ENCODE measurements around the gene GCA. TPM values are rescaled to one million over a fixed set of nuclear protein-coding genes. Genes with fewer than 3 reads are reported as not detected.
A peak's percentile ranks its signal among the peaks of the same experiment; 100 is the strongest.

The GCA gene, protein sequence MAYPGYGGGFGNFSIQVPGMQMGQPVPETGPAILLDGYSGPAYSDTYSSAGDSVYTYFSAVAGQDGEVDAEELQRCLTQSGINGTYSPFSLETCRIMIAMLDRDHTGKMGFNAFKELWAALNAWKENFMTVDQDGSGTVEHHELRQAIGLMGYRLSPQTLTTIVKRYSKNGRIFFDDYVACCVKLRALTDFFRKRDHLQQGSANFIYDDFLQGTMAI
- 10 to 100 TPM; 34.9 to 40.4 (median 37.2) TPM for polyA plus RNA-seq (ENCODE audit: insufficient read length in 3 of 3)

DNA sequence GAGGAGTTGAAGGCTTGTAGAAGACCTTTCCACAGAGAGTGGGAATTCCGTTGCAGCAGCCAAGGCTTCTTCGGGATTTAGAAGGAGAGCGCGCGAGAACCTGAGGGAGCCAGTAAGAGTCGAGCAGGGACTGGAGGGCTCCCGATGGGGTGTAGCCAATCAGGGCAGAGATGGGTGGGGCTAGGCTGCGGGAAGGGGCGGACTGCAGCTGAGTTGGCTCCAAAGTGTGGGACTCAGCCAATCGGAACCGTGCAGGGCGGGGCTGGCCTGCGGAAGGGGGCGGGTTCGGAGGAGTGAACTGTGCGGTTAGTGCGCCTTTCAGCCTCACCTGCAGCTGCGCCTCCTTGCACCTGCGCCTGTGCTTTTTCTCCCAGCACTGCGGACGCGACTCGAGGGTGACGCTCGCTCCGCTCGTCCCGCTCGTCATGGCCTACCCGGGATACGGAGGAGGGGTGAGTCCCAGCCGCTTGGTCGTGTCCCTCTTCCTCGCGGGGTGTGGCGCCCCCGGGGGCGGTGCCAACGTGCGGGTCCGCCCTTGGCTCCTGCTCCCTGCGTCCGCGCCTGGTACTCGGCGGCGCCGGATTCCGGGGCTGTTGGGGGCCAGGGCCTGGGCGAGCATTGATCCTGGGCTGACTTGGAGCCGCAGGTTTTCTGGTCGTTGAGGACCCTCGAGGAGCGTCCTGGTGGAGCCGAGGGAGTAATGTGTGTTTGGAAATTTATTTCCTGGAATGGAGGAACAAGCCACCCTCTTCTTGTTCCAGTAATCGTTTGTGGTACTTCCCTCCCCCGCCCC, at the start of gene GCA:
TSS of gene GCA (plus strand) at position 309 of the 793 bp plus-strand sequence. CDS start at position 426, 117 bp downstream.
- peak; percentile 77 to 88 (median 78) for DNase-seq (ENCODE audit: low read depth in 3 of 3, low spot score in 2 of 3)

- no peak for DNase-seq (ENCODE audit: low read depth in 3 of 3, low spot score in 2 of 3)
Measured at GRCh38 chr2:162295009-162295408, 48.9 kb upstream of the GCA start.

GRCh38 chr2:162297925-162298552, 45.9 kb upstream of the GCA start:
- DNase-seq (ENCODE audit: low read depth in 3 of 3, low spot score in 2 of 3), result peak; percentile 48 to 65 (median 56)

DNA sequence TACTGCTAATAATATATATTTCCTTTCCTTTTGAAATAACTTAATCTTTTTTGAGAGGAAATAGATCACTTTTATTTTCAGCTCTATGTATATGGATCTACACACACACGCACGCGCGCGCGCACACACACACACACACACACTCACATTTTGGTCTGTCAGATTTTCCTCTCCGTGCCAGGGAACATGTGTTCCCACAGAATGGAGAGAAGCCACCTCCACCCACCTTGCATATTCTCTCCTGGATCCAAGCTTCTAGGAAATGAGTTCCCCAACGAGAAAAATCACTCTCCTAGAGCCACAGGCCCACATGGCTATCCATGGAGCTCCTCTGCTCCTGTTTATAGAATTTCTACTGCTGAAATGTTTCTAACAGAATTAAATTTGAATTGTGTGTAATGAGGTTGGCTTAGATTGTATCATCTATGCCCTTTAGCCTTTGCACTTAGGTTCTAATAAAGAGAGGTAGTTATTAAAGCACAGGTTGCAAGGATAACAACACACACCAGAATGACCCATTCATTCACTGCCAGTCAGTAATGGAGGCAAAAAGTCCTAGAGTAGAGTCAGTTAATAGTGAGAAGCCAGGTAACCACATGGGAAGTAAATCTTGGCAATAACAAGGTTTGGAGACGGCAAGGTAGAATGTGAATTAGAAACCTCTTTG, 45.1 kb upstream of the GCA start:
- DNase-seq (ENCODE audit: low read depth in 3 of 3, low spot score in 2 of 3), result no peak

- DNase-seq (ENCODE audit: low read depth in 3 of 3, low spot score in 2 of 3), result no peak
Measured at GRCh38 chr2:162300266-162300665, 43.7 kb upstream of the GCA start.

- peak in 2 of 3 donors; percentile 34 to 40 for DNase-seq (ENCODE audit: low read depth in 3 of 3, low spot score in 2 of 3)
Measured at GRCh38 chr2:162301151-162301804, 42.7 kb upstream of the GCA start.

- no peak for DNase-seq (ENCODE audit: low read depth in 3 of 3, low spot score in 2 of 3)
Measured at GRCh38 chr2:162301877-162302276, 42.1 kb upstream of the GCA start.

DNA sequence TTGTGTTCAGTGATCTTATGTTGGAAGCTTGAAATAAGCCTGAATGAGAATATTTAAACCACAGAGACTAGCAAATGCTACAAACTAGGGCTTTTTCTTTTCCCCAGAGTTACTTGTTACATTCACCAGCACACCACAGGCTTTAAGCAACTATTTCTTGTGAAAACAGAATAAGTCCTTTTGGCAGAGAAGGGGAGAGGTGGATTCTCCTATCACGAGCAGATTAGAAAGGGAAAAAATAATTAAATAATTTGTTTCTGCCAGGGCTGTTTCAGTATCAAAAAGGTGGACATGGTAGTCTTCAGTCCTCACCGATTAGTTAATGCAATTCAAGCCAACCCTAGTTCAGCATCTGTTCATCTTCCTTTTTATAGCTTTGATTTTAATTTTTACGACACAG, 38.0 kb upstream of the GCA start:
- no peak for DNase-seq (ENCODE audit: low read depth in 3 of 3, low spot score in 2 of 3)

- no peak for DNase-seq (ENCODE audit: low read depth in 3 of 3, low spot score in 2 of 3)
Measured at GRCh38 chr2:162308747-162309503, 35.0 kb upstream of the GCA start.

DNA sequence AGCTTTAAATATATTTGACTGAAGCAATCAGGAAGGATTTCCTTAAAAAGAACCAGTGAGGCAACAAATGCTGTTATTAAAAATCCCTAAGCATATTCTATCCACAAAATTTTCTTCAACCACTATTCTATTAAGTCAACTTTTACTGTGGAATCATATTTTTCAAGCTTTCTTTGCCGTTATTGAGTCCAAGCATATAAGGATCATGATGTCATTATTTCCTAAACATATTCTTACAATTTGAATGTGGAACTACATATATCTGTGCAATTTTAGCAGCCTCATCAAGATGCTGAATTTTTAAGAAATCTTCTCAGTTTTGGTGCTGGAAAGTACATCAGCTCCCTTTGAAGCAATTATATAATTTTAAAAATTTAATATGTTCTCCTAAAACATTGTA, 31.1 kb upstream of the GCA start:
- no peak for DNase-seq (ENCODE audit: low read depth in 3 of 3, low spot score in 2 of 3)

DNA sequence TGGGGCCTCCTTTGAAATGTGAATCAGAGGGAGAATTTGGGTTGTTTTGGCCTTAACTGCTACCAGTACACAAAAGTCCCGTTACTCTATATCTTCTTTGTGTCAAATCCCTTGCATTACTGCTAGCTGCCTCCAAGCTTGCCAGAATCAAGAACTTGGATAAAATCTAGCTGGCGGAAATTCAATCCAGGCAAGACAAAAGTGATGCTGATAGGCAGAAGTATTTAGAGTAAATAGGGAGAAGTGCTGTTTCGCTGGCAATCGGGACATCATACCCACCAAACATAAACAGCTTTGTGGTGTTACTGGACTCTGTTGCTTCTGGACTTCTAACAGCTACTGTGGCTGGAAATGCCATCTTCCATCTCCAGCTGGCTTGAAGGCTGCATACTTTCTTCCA, 28.0 kb upstream of the GCA start:
- no peak for DNase-seq (ENCODE audit: low read depth in 3 of 3, low spot score in 2 of 3)

GRCh38 chr2:162316590-162316989, 27.3 kb upstream of the GCA start:
- DNase-seq (ENCODE audit: low read depth in 3 of 3, low spot score in 2 of 3), result no peak

- no peak for DNase-seq (ENCODE audit: low read depth in 3 of 3, low spot score in 2 of 3)
Measured at GRCh38 chr2:162317058-162317742, 26.7 kb upstream of the GCA start.

DNA sequence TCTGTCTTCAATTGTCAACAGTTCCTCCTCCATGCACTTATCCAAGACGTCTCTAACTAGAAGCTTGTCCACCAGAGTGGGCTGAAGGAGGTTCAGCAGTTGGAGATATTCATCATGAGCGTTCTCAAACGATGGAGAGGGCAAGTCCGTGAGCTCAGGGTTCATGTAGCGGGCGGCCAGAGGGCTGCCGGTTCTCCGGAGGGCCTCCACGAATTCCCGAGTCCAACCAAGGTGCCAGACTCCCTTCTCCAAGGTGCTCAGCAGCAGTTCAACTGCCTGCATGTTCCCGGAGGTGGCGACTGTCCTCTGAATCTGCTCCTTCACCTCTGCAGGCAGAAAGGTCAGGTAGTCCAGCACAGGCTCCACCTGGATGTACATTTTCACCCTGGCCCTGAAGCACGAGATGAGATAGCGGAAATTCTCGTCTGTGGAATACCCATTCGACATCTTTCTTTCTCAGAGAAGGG, 26.0 kb upstream of the GCA start:
- DNase-seq (ENCODE audit: low read depth in 3 of 3, low spot score in 2 of 3), result no peak

DNA sequence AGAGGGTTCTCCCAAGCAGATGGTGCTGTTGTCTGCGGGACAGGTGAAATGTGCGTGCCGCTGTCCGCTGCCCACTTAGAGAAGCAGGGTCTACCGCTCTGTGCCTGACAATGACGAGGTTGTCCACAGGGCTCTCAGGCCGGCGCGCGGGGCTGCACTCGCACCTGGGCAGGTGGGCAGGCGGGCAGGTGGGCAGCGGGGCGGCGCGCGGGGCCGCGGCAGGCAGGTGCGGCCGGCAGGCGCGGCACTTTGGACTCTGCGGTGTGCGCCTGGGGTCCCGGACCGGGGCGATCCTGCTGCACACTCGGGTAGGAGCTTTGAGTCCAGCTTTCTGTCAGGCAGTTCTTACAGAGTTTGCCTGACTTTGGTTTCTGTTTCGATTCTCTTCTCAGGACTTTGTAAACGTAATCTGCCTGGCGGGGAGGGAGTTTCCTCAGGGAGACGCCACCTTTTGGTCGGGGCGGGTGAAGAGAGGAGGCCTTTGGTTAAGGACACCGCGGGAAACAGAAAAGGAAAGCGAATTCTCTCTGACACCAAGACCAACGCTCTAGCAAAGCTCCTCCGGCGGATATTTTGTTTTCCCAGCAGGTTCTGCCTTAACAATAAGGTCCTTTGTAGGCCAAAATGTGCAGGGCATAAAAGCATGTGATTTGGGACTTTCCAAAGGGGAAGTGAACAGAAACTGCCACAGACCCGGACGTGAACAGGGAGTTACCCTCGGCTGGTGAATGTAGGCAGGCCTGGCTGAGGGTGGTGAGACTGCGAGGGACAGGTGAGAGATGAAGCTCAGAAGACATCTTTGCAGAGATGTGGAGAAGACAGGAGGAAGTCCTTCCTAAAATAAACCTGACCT, 25.4 kb upstream of the GCA start, which contains the start of gene IFIH1:
TSS of gene IFIH1 (minus strand) at position 357 of the 853 bp plus-strand sequence. CDS start 377 bp downstream, outside the sequence.
- DNase-seq (ENCODE audit: low read depth in 3 of 3, low spot score in 2 of 3), result peak; percentile 50 to 76 (median 69)

DNA sequence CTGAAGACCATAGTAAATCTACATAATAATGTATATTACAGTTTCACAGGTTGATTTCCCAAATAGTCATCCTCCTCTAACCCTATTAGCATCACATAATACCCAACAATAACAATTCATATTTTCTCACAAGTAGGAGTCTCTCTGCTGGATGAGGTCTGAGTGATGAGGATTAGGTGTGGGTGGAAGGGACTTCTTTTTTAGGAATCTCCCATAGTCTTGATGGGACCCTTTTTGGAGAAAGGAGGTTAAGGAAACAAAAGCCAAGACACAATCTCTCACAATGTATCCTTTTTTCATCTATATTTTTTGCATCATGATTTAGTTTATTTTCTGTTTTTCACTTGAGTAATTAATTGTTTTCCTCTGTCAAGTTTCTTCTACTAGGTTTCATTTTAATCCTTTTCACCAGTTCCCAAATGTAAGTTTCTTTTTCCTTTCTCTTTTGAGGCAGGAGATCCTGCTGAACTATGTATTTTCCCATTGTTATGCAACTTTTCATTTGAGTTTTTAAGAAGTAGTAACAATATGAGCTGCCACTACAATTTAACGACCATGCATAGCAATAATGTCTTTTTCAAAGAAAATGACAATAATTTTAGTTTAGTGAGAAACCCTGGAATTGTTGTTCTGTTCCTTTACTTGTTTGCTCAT, 22.9 kb upstream of the GCA start:
- DNase-seq (ENCODE audit: low read depth in 3 of 3, low spot score in 2 of 3), result no peak

DNA sequence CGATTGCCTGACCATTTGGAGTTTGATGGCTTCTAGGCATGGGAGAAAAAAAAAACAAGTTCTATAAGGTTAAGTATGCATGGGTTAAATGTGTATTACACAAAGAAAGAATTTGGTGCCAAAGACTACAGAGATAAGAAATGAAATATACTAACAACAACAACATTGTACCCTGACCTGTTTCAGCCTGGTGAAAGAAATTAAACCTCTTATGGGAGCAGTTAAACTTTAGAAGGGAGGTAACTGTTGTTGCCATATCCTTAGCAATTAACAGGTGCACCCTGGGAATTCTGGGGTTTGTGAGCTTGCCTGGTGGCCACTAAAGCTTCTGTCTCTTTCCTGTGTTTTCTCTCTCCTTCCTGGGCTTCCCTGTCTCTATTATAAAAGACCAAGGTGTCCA, 19.0 kb upstream of the GCA start:
- DNase-seq (ENCODE audit: low read depth in 3 of 3, low spot score in 2 of 3), result no peak
